Gastroesophageal sphincter (tissue), 4 donors: ENCODE measurements around the gene KDM6A. TPM values are rescaled to one million over a fixed set of nuclear protein-coding genes. Genes with fewer than 3 reads are reported as not detected.
"Not testable (repeated sequence)": the region's sequence is repeated elsewhere in the genome, so short reads cannot be mapped to it uniquely, and the experiment has no call there.

Experiments used
- ATAC-seq: fragments of 150-250 bp; one replicate; pipeline ENCODE4 v1.9.1; 2016; ENCODE audit warnings: mild to moderate bottlenecking, moderate library complexity
- H3K27ac ChIP-seq, 4 donors: fragments of 200-600 bp; sonication (generic) in 3 of 4; 1 replicate in 3 of 4; 2 replicates in 1 of 4; pipeline ENCODE4 v1.5.1; 2016 to 2019
- H3K27me3 ChIP-seq: fragments of 200-600 bp; sonication (generic); one replicate; pipeline ENCODE4 v1.5.1; 2019
- H3K36me3 ChIP-seq, 2 donors: fragments of 200-600 bp; sonication (generic); one replicate each; pipeline ENCODE4 v1.5.1; 2019; ENCODE audit warnings: control low read depth in 1 of 2
- H3K4me1 ChIP-seq, 3 donors: fragments of 200-600 bp; sonication (generic); 1 replicate in 2 of 3; 2 replicates in 1 of 3; pipeline ENCODE4 v1.5.1; 2016 to 2019; ENCODE audit warnings: control low read depth in 2 of 3
- H3K4me3 ChIP-seq, 2 donors: fragments of 200-600 bp; sonication (generic); one replicate each; pipeline ENCODE4 v1.5.1; 2019; ENCODE audit warnings: mild to moderate bottlenecking in 1 of 2, moderate library complexity in 1 of 2
- H3K9me3 ChIP-seq, 3 donors: fragments of 200-600 bp; sonication (generic); one replicate each; pipeline ENCODE4 v1.5.1; 2017 to 2019; ENCODE audit warnings: control low read depth in 2 of 3
- EP300 ChIP-seq: sonication (generic); formaldehyde crosslinking; IDR thresholded peaks from one replicate; pipeline ENCODE4 v1.6.1; 2017; ENCODE audit warnings: antibody characterized with exemption, mild to moderate bottlenecking
- POLR2A ChIP-seq, 2 donors: fragments of 450-650 bp; IDR thresholded peaks; one replicate each; pipeline ENCODE4 v1.6.1; 2017; ENCODE audit warnings: antibody characterized with exemption in 2 of 2, mild to moderate bottlenecking in 2 of 2, moderate library complexity in 1 of 2
- POLR2AphosphoS5 ChIP-seq: sonication (generic); formaldehyde crosslinking; IDR thresholded peaks from one replicate; pipeline ENCODE4 v1.6.1; 2017; ENCODE audit warnings: antibody characterized with exemption
- WGBS, 2 donors: methylation state at CpG; one replicate each; pipeline ENCODE4 v1.1.5; 2018; ENCODE audit warnings: low coverage in 1 of 2; 5-methylcytosine and 5-hydroxymethylcytosine counted together
- total RNA-seq, 4 donors: library from RNA; depleted of rRNA; stranded (reverse); fragments of >200 nt; gene quantifications; one replicate each; pipeline ENCODE4 v1.1.0, GENCODE V29; 2016
- TF ChIP-seq, protein P1 (sequence below), 4 experiments: fragments of 200-600 bp in 2 of 4; fragments of 450-650 bp in 2 of 4; sonication (generic) in 1 of 4; IDR thresholded peaks; one replicate each; pipeline ENCODE4 v1.5.1; 2017 to 2019; ENCODE audit warnings: antibody characterized with exemption in 4 of 4, mild to moderate bottlenecking in 2 of 4, moderate library complexity in 2 of 4

KDM6A gene
- total RNA-seq, 4 donors from 2014 or later: 17.0 to 28.6 (median 19.9) TPM

DNA sequence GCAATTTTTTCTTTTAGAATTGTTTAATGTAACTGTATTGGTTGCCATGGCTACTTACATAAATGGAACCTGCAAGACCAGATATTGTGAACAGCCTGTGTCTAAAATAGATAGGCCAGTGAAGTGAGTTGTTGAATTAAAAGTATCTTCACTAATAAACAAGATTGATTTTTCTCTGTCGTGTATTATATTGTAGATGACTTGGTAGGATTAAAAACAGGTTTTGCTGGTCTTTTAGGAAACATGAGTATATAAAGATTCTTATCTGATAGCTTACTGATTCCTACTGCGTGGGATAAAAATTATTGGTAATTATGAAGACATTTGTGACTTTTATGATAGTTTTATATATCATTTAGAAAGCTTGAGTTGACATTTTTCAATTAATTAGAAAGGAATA, 162.1 kb downstream of the KDM6A start:
- TF ChIP-seq, protein P1, sequence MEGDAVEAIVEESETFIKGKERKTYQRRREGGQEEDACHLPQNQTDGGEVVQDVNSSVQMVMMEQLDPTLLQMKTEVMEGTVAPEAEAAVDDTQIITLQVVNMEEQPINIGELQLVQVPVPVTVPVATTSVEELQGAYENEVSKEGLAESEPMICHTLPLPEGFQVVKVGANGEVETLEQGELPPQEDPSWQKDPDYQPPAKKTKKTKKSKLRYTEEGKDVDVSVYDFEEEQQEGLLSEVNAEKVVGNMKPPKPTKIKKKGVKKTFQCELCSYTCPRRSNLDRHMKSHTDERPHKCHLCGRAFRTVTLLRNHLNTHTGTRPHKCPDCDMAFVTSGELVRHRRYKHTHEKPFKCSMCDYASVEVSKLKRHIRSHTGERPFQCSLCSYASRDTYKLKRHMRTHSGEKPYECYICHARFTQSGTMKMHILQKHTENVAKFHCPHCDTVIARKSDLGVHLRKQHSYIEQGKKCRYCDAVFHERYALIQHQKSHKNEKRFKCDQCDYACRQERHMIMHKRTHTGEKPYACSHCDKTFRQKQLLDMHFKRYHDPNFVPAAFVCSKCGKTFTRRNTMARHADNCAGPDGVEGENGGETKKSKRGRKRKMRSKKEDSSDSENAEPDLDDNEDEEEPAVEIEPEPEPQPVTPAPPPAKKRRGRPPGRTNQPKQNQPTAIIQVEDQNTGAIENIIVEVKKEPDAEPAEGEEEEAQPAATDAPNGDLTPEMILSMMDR (IDR thresholded peaks at IDR 0.05): no peak
- TF ChIP-seq POLR2AphosphoS5 (no peak), POLR2A (IDR thresholded peaks at IDR 0.05) (no peak), EP300 (no peak)
- 72 to 73% methylated on average over 2 of the region's 2 CpGs for WGBS, 2 donors

DNA sequence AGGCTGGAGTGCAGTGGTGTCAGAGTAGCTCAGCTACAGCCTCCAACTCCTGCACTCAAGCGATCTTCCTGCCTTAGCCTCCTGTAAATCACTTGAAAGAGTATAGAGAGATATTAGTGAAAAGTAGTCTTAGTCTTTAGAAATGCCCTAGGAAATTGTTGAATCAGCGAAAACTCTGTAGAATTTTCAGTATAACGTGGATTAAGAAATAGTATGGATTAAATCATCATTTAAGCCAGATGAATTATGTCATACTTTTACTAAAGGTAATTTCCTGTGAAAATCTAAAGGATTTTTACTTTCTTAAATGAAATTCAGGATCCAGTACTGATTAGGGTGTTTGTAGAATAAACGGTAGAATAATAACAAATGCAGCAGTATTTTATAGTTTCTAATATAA, 163.2 kb downstream of the KDM6A start:
- 89 to 100% methylated on average over 4 of the region's 4 CpGs for WGBS, 2 donors

More for the DNA sequence above, 162.1 kb downstream of the KDM6A start:
- no peak for ATAC-seq
- Histone ChIP-seq H3K4me1 (peaks cover 0 to 16% (median 0%) of the 10 kb centered on the region in 3 donors), H3K27me3 (no peaks in the 10 kb centered on the region), H3K36me3 (no peaks in the 10 kb centered on the region), H3K27ac (no peak overlapping the region), H3K9me3 (no peaks in the 10 kb centered on the region), H3K4me3 (no peak overlapping the region)

DNA sequence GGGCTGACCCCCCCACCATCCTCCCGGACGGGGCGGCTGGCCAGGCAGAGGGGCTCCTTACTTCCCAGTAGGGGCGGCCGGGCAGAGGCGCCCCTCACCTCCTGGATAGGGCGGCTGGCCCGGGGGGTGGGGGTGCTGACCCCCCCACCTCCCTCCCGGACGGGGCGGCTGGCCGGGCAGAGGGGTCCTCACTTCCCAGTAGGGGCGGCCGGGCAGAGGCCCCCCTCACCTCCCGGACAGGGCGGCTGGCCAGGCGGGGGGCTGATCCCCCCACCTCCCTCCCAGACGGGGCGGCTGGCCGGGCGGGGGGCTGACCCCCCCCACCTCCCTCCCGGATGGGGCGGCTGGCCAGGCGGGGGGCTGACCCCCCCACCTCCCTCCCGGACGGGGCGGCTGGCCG, 167.1 kb downstream of the KDM6A start:
- H3K4me3 ChIP-seq, H3K36me3 ChIP-seq, H3K27me3 ChIP-seq, H3K27ac ChIP-seq, H3K9me3 ChIP-seq, H3K4me1 ChIP-seq, ATAC-seq: not testable (repeated sequence)
- no CpG with 5 or more reads among the region's 28 CpGs for WGBS, 2 donors

More for the DNA sequence above, 163.2 kb downstream of the KDM6A start:
- no peak for ATAC-seq
- no peak overlapping the region for H3K27ac ChIP-seq
- H3K4me3 ChIP-seq: no peak overlapping the region
- no peak for TF ChIP-seq POLR2AphosphoS5
- TF ChIP-seq, protein P1 (IDR thresholded peaks at IDR 0.05): no peak
- TF ChIP-seq POLR2A (IDR thresholded peaks at IDR 0.05): no peak
- TF ChIP-seq EP300: no peak
- H3K36me3 ChIP-seq: no peaks in the 10 kb centered on the region
- H3K27me3 ChIP-seq: no peaks in the 10 kb centered on the region
- H3K9me3 ChIP-seq: no peaks in the 10 kb centered on the region
- peaks cover 0 to 16% (median 0%) of the 10 kb centered on the region in 3 donors for H3K4me1 ChIP-seq

DNA sequence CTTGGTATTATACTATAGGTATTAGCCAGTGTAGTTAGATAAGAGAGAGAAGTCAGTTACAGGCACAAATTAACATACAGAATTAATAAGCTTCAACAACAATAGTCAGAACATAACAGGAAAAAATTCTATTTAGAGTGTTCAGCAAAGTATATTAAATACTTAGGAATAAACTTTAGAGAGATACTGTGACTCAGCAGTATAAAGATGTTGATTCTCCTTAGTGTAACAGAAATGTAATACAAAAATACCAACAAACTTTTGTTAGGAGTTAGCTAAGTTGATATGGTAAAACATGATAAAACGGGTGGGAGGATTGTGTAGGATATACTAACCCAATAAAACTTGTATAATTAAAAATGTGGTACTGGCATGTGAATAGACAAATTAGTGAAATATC, 173.4 kb downstream of the KDM6A start:
- TF ChIP-seq EP300 (no peak), POLR2A (IDR thresholded peaks at IDR 0.05) (no peak)
- no peaks in the 10 kb centered on the region for H3K27me3 ChIP-seq
- no peak overlapping the region for H3K4me3 ChIP-seq
- no peaks in the 10 kb centered on the region for H3K9me3 ChIP-seq
- ATAC-seq: no peak
- no peaks in the 10 kb centered on the region for H3K4me1 ChIP-seq
- no peaks in the 10 kb centered on the region for H3K36me3 ChIP-seq
- WGBS, 2 donors: 83 to 89% methylated on average over 1 of the region's 1 CpG
- no peak overlapping the region for H3K27ac ChIP-seq

GRCh38 chrX:45050558-45050957, 177.6 kb downstream of the KDM6A start:
- no peak for ATAC-seq
- H3K4me3 ChIP-seq: no peak overlapping the region
- TF ChIP-seq POLR2A (IDR thresholded peaks at IDR 0.05) (no peak), POLR2AphosphoS5 (no peak), EP300 (no peak)
- TF ChIP-seq, protein P1 (IDR thresholded peaks at IDR 0.05): no peak
- no peaks in the 10 kb centered on the region for H3K4me1 ChIP-seq
- no peaks in the 10 kb centered on the region for H3K36me3 ChIP-seq
- H3K9me3 ChIP-seq: no peaks in the 10 kb centered on the region
- no peak overlapping the region for H3K27ac ChIP-seq
- H3K27me3 ChIP-seq: no peaks in the 10 kb centered on the region

GRCh38 chrX:45056428-45057145, 183.6 kb downstream of the KDM6A start:
- no peak overlapping the region for H3K4me3 ChIP-seq
- H3K4me1 ChIP-seq: no peaks in the 10 kb centered on the region
- H3K9me3 ChIP-seq: no peaks in the 10 kb centered on the region
- ATAC-seq: no peak
- no peak overlapping the region for H3K27ac ChIP-seq
- H3K27me3 ChIP-seq: no peaks in the 10 kb centered on the region
- TF ChIP-seq POLR2AphosphoS5 (no peak), POLR2A (IDR thresholded peaks at IDR 0.05) (no peak), EP300 (no peak)
- TF ChIP-seq, protein P1 (IDR thresholded peaks at IDR 0.05): no peak
- peaks cover 0 to 18% of the 10 kb centered on the region in 2 donors for H3K36me3 ChIP-seq
- WGBS, 2 donors: 65 to 81% methylated on average over 2 of the region's 2 CpGs

DNA sequence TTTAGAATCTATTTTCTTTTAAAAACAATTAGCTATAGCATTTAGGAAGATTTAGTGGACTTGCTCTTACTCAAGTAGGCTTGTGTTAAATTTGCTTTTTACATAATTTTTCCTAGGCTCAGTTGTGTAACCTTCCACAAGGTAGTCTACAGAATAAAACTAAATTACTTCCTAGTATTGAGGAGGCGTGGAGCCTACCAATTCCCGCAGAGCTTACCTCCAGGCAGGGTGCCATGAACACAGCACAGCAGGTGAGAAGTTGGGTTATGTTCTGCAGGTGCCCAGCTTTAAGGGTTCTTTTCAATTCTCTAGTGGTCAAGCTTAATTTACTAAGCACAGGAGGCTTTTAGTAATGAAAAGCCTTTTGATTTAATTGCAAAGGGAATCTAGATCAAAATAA, 186.9 kb downstream of the KDM6A start:
- not testable (repeated sequence) for H3K4me1 ChIP-seq, H3K27me3 ChIP-seq, ATAC-seq, H3K4me3 ChIP-seq, H3K9me3 ChIP-seq, H3K27ac ChIP-seq
- 78% methylated on average over 2 of the region's 2 CpGs; no CpG with 5 or more reads in 1 of the 2 donors for WGBS, 2 donors
- peaks cover 0 to 41% of the 10 kb centered on the region in 2 donors for H3K36me3 ChIP-seq
